Cortex of kidney (tissue), 1 donor: ENCODE results near the gene NME4.

Source experiments
- DNase-seq: peaks from one replicate; lab custom pipeline; 2025; lab: John Stamatoyannopoulos, UW

The NME4 gene

DNA sequence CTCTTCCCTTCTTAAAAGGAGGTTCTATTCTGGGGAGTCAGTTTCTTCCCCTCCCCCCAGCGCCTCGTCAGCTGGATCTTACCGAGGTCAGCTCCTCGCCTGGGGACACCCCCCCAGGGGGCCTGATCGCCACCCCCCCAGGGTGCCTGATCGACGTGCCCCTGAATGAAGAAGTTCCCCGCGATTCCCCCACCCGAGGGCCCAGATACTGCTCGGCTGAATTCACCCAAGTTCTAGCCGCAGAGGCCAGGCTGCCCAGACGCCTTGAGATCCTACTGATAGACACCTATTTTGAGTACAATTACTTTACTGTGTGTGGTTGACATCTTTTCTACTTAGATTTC, 29.9 kb downstream of the NME4 start:
- no peak for DNase-seq

DNA sequence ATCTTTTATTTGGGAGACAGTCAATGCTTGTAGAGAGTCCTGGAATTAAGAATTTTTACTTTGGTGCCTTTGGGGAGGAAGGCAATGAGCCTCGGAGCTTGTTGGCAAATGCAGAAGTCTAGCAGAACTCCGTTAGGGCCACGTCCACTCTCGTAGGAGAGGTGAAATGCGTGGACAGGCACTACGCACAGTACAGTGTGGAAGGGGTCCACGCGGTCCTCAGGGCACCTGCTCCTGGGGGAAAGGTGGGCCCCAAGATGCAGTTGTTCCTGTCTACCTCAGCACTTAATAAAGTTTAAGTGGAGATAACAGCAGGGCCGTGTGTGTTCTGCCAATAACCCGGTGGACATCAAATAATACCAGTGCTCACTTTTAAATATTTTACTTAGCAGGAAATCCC, 30.3 kb downstream of the NME4 start:
- DNase-seq, result no peak

DNA sequence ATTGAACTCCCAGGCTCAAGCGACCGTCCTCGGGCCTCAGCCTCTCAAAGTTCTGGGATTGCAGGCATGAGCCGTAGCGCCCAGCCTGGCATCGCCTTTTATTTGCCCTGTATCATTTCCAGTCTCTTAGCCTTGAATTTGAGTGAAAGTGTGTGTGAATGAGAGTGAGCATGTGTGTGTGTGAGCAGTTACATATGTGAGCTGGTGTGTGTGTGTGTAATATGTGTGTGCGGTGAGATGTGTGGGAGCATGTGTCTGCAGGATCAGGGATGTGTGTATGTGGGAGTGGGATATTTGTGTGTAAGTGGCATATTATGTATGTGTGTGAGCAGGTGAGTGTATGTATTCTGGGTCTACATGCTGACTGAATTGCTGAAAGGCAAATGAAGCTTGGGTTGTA, 33.9 kb downstream of the NME4 start:
- DNase-seq, result no peak

GRCh38 chr16:440627-441026, 43.6 kb downstream of the NME4 start:
- no peak for DNase-seq

- no peak for DNase-seq
Observed at GRCh38 chr16:441447-441846, 44.4 kb downstream of the NME4 start.

DNA sequence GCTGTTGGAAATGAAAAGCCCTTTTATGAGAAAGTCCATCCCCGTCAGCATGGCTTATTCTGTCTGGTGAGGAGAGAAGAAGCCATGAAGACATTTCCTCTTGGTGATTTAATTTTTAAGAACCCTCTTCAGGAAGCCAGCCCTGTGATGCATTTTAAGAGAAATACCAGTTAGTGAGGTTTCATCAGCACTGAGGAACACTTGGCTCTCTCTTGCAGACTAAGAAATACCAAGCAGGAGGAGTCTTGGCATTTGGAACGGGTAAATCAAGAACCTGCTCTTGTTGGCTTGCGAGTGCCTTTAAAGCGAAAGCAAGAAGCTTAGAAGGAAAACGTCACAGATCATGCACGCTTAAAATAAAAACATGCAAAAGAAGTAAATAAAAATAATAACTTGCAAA, 46.0 kb downstream of the NME4 start:
- no peak for DNase-seq

DNA sequence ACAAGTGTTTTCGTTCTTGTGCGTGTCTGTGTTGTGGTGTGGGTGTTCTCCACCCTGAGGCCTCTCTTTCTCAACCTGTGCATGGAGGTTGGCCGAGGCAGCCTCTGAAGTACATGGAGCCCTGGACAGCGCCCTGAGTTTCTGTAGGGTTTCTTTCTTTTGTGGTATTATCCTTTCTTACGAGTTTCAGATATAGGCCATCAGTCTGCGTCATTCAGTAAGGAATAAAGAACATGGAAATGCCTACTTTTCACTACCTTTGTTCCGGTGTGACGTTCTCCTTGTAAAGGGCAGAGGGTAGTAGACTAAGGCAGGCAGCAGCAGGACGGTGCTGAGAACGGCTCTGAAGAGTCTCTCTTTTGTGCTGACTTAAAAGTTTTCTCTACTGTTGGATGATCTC, 47.0 kb downstream of the NME4 start:
- DNase-seq, result no peak

GRCh38 chr16:445566-445965, 48.6 kb downstream of the NME4 start:
- no peak for DNase-seq
